NCI-H146 (cell line): ENCODE results near the gene SNX20.

ENCODE experiments used
- DNase-seq: peaks from one replicate; lab custom pipeline; 2025; lab: John Stamatoyannopoulos, UW

SNX20 gene

DNA sequence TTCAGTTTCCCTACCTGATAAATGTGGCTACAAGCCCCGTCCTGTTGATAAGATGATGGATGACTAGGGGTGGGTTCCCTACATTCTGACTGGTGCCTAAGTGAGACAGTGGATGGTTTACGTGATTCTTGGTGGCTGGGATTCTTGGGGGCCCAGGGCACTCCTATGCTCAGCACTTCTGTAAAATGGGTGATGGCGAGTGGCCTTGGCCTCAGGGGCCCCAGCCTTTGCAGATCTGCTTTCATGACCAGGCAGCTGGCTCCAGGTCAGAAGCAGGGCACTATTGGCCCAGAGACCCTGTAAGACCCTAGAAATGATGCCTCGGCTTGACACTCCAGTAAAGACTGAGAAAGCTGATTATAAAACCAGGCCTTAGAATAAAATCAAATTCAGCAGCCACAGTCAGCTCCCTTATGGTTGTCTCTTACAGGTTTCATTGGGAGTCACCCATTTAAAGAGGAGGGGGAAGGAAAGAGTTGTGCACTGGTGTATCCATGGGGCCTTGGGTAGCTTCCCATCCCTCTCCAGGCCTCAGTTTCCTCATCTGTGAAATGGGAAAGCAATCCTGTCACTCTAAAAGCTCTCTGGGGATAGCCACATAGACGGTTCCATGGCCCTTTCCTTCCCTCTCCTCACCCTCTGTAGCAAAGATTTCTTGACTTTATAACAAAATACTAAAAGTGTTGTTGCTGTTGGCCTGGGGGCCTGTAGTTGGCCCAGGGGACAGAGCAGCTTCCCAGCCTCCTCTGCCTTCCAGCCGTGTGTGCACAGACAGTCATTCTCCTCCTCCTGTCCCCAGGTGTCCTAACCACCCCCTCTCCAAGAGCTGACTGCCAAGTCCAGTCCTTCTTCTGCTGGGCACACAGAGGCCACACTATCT lies 1.2 kb downstream of the SNX20 start:
- no peak for DNase-seq

DNA sequence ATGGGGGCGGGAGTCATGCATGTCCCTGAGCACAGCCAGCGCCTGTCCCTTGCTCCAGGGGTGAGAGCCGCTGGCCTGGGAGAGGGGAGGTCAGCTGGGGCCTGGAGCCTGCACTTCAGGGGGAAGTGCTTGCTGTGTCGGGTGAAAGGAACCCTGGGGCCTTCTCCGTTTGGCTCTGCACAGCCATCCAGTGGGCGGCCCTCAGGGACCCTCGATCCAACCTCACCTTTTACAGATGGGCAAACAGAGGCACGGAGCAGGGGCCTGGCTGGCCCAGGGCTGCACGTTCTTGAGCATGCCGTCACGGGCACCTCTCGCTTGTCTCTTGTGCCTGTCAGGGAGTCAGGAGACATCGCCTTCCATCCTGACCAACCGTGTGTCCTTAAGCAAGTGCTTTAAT lies 1.8 kb downstream of the SNX20 start:
- no peak for DNase-seq

DNA sequence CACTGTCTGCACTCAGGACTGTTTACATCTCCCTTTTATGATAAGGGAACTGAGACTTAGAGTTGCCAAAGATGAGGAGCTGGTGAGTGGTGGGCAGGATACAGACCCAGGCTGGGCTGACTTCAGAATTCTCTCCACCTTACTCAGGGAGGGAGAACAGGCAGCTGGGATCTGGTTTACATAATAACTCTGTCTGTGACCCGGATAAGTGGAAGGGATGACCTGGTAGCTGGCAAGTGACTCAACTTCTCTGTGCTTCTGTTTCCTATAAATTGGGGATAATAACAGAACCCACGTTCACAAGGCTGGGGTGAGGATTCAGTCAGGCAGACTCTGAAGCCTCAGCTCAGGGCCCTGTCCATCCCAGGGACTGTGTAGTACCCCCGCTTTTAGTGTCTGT lies 2.6 kb downstream of the SNX20 start:
- DNase-seq: no peak

DNA sequence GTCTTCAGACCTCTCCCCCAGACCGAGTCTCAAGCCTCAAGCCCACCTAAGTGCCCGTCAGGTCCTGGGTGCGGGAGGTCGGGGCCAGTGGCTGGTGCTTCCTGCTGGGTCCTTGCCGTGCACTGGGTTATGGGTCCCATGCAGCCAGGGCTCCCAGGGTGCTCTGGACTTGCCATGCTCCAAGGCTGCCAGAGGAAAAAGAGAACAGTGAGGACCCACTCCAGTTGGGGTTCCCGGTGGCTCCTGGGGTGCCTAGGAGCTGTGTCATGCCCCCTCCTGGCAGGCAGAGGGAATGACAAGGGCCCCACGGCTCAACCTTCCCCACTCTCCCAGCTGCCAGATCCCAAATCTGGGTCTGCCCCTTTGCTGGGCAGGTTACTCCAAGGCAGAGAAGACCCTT lies 3.8 kb downstream of the SNX20 start:
- no peak for DNase-seq

DNA sequence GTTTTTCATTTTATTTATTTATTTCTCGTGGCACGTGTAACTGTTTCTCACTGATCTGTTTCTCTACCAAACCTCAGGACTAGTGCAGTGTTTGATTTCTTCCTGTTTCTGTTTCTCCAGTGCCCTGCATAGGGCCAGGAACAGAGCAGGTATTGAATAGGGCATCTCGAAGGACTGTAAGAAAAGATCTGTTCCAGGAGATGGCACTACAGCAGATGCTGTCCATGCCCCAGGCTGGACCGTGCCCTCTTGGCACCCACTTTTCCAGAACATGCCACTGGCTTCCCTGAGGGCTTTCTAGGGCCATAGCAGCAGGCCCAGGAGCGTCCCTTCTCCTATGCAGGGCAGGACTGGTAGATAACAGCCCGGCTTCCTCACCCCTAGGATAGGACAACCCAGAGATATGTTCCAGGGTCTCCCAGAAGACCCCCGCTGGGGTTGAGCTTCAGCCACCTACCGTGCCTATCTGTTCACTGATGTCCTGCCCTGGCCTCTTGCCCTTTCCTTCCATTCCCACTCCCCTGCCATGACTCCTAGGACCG lies 4.4 kb downstream of the SNX20 start:
- no peak for DNase-seq

DNA sequence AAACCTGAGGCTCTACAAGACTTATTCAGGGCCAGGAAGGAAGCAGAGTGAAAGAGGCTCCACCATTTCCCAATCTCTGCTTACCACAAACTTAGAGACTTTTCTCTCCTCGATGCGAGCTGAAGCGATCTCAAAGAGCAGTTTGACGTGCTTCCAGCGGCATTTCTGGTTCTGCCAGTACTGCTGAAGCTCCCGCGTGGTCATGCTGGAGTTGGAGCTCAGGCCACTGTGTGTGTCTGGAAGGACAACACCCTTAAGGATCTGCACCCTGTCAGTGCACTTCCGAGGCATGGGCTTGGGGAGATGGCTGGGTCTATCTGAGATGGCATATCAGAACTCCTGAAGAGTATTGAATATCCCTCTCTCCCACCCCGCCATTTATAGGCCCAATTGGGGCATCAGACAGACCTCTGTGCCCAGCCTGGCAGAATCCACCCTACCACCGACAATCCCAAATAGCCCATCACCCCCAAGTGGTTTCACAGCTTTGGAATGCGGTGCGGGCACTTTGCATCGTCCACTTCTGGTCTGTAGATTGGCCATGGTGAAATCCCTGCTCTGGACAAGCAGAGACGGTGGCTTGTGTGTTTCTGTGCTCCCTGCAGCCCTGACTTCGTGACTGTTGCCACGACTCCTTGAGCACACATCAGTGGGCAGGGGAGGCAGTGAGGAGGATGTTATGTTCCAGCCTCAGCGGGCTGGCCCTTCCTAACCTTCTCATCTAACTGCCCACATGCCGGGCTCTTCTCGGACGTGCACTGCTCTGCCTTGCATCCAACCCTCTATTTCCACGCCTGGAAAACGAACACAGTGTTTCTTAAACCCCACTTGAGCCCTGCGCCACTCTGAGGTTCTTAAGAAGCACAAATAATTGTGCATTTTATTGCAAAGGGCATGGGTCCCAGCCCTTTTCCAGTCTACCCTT lies 5.2 kb downstream of the SNX20 start:
- DNase-seq: no peak

DNA sequence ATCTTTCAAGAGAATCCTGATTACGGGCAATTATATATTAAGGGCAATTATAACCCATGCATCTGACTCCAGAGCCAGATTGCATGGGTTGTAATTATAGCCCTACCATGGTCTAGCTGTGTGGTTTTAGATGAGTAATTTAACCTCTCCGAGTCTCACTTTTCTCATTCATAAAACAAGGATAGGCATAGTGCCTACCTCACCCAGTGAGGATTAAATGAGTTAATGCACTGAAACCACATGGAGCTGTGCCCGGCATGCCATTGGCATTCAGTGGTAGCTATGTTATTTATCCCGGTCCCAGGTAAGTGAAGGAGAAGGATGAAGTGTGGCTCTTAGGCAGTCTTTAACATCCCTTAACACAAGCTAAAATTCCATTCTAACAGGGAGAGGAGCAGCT lies 6.3 kb downstream of the SNX20 start:
- no peak for DNase-seq

DNA sequence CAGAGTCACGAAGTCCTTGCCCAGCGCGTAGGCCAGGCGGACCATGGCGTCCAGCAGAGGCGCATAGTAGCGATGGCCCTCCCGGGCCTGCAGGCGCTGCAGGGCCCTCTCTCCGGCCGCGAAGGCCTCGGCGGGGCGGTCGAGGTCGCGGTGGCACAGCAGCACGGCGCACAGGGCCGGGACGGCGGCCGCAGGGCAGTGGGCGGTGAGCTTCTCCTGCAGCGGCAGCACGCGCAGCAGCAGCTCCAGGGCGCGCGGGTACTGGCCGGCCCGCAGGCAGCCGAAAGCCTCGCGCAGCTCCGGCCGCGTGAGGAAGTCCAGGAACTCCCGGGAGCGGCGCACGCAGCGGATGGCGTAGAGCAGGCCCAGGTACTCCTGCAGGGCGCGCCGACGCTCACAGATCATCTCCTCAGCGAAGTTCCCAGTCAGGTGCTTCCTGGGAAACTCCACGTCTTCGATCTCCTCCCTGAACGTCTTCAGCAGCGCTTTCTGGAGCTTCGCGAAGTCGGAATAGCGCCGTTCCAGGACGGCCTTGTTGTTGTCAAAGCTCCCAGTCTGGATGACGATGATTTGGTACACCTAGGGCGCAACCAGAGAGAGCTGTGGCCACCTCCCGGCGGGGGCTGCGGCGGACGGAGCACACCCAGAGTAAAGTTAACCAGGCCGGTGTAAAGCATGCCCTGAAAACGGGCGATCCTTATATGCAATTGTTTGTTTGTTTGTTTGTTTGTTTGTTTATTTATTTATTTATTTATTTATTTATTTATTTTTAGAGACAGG lies 7.4 kb downstream of the SNX20 start:
- DNase-seq: no peak

DNA sequence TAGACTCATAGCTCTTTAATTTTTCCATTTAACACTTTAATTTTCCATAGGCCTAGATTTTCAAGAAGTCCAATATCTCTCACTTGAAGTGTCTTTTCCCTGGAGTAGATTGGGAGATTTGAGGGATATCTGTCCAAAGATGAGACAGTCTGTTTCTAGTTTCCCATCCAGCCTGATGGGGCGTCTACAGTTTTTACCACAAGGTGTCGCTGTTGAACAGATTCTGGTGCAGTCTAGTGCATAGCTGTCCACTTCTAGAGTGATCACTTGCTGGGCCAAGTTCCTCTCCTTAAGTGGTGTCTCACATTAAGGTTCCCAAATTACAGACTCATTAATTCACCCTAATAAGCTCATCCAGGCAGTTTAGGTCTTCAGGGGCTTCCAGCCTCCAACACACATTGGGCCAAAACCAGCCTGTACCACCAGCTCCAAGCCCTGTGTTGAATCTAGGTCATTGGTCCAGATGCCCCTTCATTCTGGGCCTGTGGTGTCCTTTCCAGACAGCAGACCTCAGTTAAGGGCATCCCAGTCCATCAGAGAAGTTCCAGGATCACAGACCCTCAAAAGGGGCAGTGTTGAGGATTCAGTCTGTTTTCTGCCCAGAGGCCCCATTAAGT lies 9.4 kb downstream of the SNX20 start:
- DNase-seq: no peak

DNA sequence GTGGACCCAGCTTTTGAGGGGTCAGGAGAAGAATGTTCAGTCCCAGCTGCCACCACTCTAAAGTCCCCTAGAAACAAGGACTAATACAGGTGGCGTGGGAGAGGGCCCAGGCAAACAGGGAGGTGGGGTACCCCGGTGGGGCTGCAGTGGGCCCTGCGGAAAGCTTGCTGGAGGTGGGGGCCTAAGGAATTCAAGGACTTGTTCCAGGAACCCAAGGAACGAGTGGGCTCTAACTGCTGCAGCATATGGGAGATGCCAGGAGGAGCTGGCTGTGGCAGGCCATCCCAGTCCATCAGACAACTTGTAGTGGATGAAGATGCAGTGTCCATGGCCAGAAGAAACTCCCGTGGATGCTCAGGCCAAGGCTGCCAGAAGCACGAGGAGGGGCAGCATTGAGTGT lies 10.6 kb downstream of the SNX20 start:
- DNase-seq: no peak

DNA sequence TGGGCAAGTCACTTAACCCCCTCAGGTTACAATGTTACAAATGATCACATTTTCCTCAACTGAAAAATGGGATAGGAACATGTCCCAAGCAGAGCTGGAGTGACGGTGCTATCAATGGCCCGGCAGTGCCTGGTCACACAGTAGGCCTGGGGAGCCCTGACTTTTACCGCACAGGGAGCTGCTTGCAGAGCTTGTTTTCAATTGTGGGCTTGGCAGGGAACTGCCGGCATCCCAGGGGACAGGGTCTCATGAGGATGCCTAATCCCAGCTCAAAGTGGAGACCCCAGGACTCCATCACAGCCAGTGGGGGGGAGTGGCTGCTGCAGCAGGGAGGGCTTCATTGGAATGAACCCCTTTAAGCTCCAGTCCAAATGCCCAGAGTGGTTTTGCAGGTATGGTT lies 11.4 kb downstream of the SNX20 start:
- no peak for DNase-seq

DNA sequence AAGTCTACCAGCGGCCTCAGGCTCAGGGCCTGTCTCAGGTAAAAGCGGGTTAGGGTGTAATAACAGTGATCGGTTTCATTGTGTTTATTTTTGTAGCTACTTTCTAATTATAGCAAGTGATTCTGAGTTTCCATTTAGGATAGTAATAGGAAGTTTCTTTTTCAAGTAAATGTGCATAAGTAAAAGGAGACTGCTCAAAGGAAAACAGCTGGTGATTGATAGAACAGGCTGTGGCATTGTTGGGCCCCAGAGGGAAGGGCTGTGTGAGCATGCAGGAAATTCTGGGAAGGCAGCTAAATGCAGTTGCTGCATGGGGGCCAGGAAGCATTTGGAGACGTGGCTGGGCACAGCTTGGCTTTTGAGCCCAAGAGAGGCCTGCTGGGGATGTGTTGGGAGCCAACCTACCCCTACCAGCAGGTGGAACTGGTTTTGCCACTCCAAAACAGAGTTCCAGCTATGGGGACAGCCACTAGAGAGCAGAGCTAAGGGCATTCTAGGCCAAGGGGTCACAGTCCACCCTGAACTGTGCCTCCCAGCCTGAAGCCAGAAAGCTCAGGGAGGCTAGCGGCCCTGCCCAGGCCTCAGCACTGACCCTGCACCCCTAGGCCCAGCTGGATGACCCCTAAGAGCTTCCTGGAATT lies 12.6 kb downstream of the SNX20 start:
- no peak for DNase-seq

DNA sequence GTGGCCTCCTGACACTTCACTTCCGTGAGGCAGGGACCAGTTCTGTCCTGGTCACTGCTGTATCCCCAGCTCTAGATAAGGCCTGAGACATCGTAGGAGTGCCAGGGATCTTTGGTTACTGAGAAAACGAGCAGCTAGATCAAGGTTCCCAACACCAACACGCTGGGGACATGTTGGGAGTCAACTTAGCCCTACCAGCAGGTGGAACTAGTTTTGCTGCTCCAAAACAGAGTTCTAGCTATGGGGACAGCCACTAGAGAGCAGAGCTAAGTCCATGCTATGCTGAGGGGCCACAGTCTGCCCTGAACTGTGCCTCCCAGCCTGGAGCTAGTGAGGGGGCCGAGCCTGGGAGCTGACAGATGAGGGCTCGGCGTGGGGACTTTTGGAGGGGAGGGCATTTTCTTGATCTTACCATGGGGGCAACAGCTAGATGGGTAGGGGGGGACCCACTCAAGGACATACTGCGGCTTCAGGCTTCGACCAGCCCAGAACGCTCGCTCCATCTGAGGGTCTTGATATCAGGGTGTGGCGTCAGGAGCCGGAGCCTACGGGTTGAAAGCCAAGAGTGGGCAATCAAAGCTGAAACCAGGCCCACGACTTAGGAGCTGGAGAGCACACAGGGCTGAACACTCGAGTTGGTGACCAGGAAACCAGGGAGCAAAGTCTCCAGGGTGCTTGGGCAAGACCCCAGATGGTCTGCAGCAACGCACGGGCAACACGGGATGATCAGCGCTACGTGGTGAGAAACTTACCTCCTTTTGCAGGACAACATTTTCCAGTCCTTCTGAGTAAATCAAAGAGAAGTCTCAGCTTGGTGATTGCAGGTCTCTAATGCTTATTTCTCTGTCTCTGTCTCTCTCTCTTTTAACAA lies 13.4 kb downstream of the SNX20 start:
- no peak for DNase-seq

DNA sequence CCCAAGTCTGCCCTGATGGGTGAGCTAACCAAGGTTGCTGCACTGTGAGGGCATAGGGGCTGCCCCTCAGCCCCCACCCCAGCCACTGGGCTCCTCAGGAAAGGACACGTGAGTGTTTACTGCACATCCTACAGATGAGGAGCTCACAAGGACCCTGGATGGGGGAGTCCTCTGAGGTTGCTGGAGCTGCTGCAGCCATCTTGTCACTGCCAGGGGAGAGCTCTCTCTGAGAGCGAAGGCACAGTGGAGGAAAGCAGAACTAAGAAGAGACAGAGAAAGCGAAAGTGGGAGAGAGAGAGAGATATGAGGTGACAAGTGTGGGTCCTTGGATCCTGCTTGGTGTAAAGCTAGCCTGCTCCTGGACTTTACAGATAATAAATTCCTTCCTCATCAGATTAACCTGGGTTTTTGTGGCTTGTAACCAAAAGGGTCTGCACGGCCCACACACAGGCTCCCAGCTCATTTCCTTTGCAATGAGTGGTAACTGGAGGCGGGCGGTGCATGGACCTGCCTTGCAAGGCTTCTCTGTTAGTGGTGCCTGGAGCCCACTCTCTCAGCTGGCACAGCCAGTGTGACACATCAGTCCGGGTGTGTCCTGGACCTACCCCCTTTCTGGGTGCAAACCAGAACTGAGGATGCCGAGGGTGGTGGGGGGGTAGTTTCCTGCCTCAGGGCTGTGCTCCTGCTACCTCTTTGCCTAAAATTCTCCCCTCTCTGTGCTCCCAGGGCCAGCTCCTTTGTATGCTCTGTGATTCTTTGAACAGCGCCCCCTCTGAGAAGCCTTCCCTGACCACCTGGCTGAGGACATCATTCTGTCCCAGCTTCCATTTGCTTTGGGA lies 14.2 kb downstream of the SNX20 start:
- no peak for DNase-seq

DNA sequence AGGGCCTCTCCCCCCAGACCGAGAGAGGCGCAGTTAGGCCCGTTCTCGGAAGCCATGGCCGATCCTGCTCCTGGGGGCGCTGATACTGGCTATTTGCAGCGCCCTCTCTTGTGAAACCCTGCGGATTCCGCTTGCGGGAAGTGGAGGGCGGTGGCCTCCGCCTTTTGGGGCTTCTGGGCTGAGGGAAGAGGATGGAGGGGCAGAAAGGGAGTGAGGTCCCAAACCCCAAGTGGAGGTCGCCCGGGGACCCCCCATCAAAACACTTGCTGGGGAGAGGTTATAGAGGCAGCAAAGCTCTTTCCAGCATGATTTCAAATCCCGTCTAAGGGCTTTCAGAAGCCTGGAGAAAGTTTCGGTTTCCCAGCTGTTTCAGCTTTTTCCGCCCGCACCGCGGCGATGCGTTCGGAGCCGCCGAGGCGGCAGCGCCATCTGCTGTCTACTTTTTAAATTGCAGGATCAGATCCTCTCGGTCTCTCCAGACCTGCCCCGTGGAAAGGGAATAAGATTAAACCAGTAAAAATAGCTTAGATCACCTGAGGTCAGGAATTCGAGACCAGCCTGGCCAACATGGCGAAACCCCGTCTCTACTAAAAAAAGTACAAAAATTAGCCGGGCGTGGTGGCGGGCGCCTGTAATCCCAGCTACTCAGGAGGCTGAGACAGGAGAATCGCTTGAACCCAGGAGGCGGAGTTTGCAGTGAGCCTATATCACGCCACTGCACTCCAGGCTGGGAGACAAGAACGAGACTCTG lies 15.8 kb downstream of the SNX20 start:
- peak; percentile 31 for DNase-seq

DNA sequence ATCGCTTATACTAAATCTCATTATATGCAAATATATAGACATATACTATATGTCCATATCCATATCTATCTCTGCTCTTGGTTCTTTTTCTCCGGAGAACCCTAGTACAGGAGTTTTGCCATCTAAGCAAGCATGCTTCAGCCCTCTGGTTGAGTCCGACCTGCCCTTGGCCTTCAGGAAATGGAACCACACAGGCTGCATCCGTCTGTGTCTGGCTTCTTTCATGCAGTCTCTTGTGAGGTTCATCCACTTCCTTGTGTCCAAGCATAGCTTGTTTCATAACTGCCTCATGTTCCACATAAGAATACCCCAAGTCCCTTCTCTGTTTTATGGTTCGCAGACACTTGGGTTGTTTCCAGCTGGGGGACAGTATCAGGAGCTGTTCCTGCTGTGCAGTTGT lies 16.8 kb downstream of the SNX20 start:
- no peak for DNase-seq

DNA sequence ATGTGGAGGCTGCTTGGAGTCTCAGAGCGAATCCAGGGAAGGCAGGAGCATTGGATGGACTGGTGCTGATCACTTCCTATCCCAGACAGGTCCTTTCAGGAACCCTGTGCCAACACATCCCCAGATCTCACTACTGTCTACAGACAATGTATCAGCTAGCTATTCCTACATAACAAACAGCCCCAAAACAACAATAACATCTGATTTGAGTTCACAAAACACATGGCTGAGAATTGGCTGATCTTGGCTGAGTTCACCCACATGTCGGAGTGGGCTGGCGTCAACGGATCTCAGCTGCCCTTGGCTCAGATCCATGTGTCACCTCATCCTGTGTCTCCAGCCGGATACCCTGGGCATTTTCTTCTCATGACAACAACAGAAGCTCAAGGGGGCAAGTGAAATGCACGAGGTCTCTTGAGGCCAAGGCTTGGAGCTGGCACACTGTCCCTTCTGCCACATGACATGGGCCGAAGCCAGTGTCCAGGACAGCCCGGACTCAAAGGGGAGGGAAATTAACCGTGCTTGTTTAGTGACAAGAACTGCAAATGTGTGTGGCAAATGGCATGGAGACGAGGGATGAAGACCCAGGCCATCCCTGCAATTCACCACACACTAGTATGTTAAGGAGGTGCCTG lies 18.7 kb downstream of the SNX20 start:
- DNase-seq: no peak

DNA sequence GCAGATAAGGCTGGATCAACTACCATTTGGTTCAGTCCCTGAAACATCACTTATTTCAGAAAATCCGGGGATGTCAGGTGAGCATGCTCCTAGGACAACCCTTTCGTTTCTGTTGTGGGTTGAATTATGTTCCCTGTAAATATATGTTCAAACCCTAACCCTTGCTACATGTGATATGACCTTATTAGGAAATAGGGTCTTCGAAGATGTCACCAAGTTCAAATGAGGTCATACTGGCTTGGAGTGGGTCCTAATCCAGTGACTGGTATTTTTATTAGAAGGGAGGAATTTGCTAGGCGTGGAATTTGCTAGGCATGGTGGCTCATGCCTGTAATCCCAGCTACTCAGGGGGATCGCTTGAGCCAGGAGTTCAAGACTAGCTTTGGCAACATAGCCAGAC lies 21.3 kb downstream of the SNX20 start:
- DNase-seq: no peak
